Right atrium auricular region (tissue), 2 donors: ENCODE measurements around the gene PCDHB14. TPM values are rescaled to one million over a fixed set of nuclear protein-coding genes. Genes with fewer than 3 reads are reported as not detected.

Experiments used
- DNase-seq: peaks from one replicate; pipeline ENCODE4 v3.0.0-alpha.2; 2019; ENCODE audit warnings: low spot score
- H3K27ac ChIP-seq, 2 donors: fragments of 200-600 bp; sonication (generic); 1 replicate in 1 of 2; 2 replicates in 1 of 2; pipeline ENCODE4 v1.5.1; 2016 to 2019
- H3K27me3 ChIP-seq, 2 donors: fragments of 200-600 bp; sonication (generic); one replicate each; pipeline versions ENCODE4 v1.5.1 to v1.6.0; 2017 to 2019
- H3K36me3 ChIP-seq: fragments of 200-600 bp; sonication (generic); one replicate; pipeline ENCODE4 v1.5.1; 2016
- H3K4me1 ChIP-seq, 2 donors: fragments of 200-600 bp; sonication (generic); one replicate each; pipeline versions ENCODE4 v1.5.1 to v1.6.0; 2017 to 2019
- H3K4me3 ChIP-seq, 2 donors: fragments of 200-600 bp; sonication (generic); 1 replicate in 1 of 2; 2 replicates in 1 of 2; pipeline ENCODE4 v1.5.1; 2017 to 2019; ENCODE audit warnings: mild to moderate bottlenecking in 1 of 2, moderate library complexity in 1 of 2
- H3K9me3 ChIP-seq, 2 donors: fragments of 200-600 bp; sonication (generic); one replicate each; pipeline ENCODE4 v1.5.1; 2019
- CTCF ChIP-seq, 2 donors: fragments of 200-600 bp; sonication (generic); IDR thresholded peaks; one replicate each; pipeline ENCODE4 v1.5.1; 2019; ENCODE audit warnings: antibody characterized with exemption in 2 of 2
- total RNA-seq, 2 donors: library from RNA; depleted of rRNA; stranded (reverse); fragments of >200 nt; gene quantifications; one replicate each; pipeline ENCODE4 v1.1.0, GENCODE V29; 2016

Gene PCDHB14
- total RNA-seq, 2 donors from 2014 or later = 4.3 to 5.1 TPM

- Histone ChIP-seq H3K36me3 (no peaks in the 10 kb centered on the region), H3K4me1 (no peaks in the 10 kb centered on the region), H3K27me3 (no peaks in the 10 kb centered on the region), H3K27ac (no peak overlapping the region), H3K4me3 (no peak overlapping the region), H3K9me3 (peaks cover 52 to 100% of the 10 kb centered on the region in 2 donors)
- no peak for TF ChIP-seq CTCF (IDR thresholded peaks at IDR 0.05)
- no peak for DNase-seq
Observed at GRCh38 chr5:141258464-141258863, 35.3 kb downstream of the PCDHB14 start.

- no peak overlapping the region for H3K27ac ChIP-seq
- H3K36me3 ChIP-seq = no peaks in the 10 kb centered on the region
- H3K9me3 ChIP-seq = peaks cover 57 to 100% of the 10 kb centered on the region in 2 donors
- no peaks in the 10 kb centered on the region for H3K4me1 ChIP-seq
- no peak for DNase-seq
- H3K4me3 ChIP-seq = no peak overlapping the region
- TF ChIP-seq CTCF (IDR thresholded peaks at IDR 0.05) = no peak
- H3K27me3 ChIP-seq = no peaks in the 10 kb centered on the region
Observed at GRCh38 chr5:141258948-141259347, 35.8 kb downstream of the PCDHB14 start.

DNA sequence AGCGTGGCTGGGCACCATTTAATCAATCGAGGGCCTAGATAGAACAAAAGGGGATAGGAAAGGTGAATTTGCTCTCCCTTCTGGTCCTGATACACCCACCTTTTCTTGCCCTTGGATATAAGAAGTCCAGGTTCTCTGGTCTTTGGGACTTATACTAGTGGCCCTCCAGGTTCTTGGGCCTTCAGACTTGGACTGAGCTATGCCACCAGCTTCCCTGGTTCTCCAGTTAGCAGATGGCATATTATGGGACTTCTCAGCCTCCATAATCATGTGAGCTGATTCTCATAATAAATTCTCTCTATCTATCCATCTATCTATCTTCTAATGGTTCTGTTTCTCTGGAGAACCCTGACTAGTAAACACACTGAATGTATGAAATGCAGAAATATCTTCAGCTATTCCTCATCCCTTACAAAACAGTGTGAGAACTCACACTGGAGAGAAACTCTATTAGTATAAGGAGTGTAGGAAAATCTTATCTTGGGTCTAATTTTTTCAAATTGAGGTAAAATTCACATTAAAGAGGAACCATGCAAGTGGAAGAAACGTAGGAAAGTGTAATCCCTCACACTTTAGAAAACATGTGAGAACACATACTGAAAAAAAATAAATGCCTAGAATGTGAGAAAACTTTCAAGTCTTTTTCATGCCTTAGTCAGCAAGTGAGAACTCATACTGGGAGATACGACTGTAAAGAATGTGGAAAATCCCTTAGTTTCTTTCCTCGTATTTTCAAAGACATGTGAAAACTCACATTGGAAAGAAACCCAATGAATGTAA lies 37.5 kb downstream of the PCDHB14 start:
- no peak for TF ChIP-seq CTCF (IDR thresholded peaks at IDR 0.05)
- Histone ChIP-seq H3K27ac (no peak overlapping the region), H3K36me3 (no peaks in the 10 kb centered on the region), H3K9me3 (peaks cover 60 to 100% of the 10 kb centered on the region in 2 donors), H3K27me3 (no peaks in the 10 kb centered on the region), H3K4me1 (no peaks in the 10 kb centered on the region), H3K4me3 (no peak overlapping the region)
- no peak for DNase-seq

GRCh38 chr5:141261238-141261546 lies 38.0 kb downstream of the PCDHB14 start:
- no peak for DNase-seq
- no peaks in the 10 kb centered on the region for H3K4me1 ChIP-seq
- H3K36me3 ChIP-seq = no peaks in the 10 kb centered on the region
- H3K9me3 ChIP-seq = peaks cover 57 to 100% of the 10 kb centered on the region in 2 donors
- H3K27ac ChIP-seq = no peak overlapping the region
- no peak overlapping the region for H3K4me3 ChIP-seq
- TF ChIP-seq CTCF (IDR thresholded peaks at IDR 0.05) = no peak
- no peaks in the 10 kb centered on the region for H3K27me3 ChIP-seq

GRCh38 chr5:141269195-141269594 lies 46.1 kb downstream of the PCDHB14 start:
- Histone ChIP-seq H3K36me3 (no peaks in the 10 kb centered on the region), H3K9me3 (peaks cover 24 to 100% of the 10 kb centered on the region in 2 donors)

More at GRCh38 chr5:141269195-141269594, 46.1 kb downstream of the PCDHB14 start:
- TF ChIP-seq CTCF (IDR thresholded peaks at IDR 0.05) = no peak
- H3K4me3 ChIP-seq = no peak overlapping the region
- no peak for DNase-seq
- no peak overlapping the region for H3K27ac ChIP-seq
- H3K4me1 ChIP-seq = no peaks in the 10 kb centered on the region
- H3K27me3 ChIP-seq = no peaks in the 10 kb centered on the region
